Endothelial cell of umbilical vein (primary cell): ENCODE data around the gene ABCA2. TPM values are rescaled to one million over a fixed set of nuclear protein-coding genes. Genes with fewer than 3 reads are reported as not detected.

Experiments used
- BruUV-seq: library from RNA; stranded (reverse); fragments of 400-500 nt; replicated peaks from 2 replicates; lab custom pipeline; 2021; lab: Mats Ljungman, UMichigan
- CTCF ChIA-PET: fragments of 300-600, 350-600 bp; sonication (Branson Sonifier 250); formaldehyde crosslinking; loops from one replicate; lab custom pipeline; 2021; ENCODE audit warnings: antibody characterized with exemption, inconsistent platforms; lab: Charles Lee
- POLR2A ChIA-PET: fragments of 300-600, 350-600 bp; sonication (Branson Sonifier 250); formaldehyde crosslinking; loops from one replicate; lab custom pipeline; 2021; ENCODE audit warnings: antibody characterized with exemption, inconsistent platforms; lab: Charles Lee
- DNase-seq: peaks from one replicate; pipeline ENCODE4 v3.0.0-alpha.2; 2011; ENCODE audit warnings: low read depth, low spot score
- FAIRE-seq: peaks from 2 replicates; lab custom pipeline; 2011; peaks lifted over from hg19 to GRCh38; lab: Jason Lieb, UNC
- H2AFZ ChIP-seq: 2 replicates; pipeline ENCODE4 v1.6.0; 2012; ENCODE audit warnings: low read depth, low read length, control low read depth, inconsistent platforms
- H3K27ac ChIP-seq: 2 replicates; pipeline ENCODE4 v1.5.1; 2011; ENCODE audit warnings: low read depth, mild to moderate bottlenecking, control low read depth, low read length, moderate library complexity; ENCODE audit not compliant: insufficient read depth
- H3K27me3 ChIP-seq, 2 experiments: 2 replicates each; pipeline versions ENCODE4 v1.6.0 to v1.6.1; 2011; ENCODE audit warnings: low read length in 2 of 2, mixed read lengths in 1 of 2; ENCODE audit not compliant: control insufficient read depth in 2 of 2, insufficient read depth in 2 of 2
- H3K36me3 ChIP-seq, 2 experiments: 2 replicates in 1 of 2; 3 replicates in 1 of 2; pipeline ENCODE4 v1.5.1; 2011; ENCODE audit warnings: low read length in 2 of 2, mild to moderate bottlenecking in 1 of 2, moderate library complexity in 1 of 2; ENCODE audit not compliant: control insufficient read depth in 2 of 2, insufficient read depth in 2 of 2; ENCODE audit errors: extremely low read depth in 1 of 2
- H3K4me1 ChIP-seq: 3 replicates; pipeline ENCODE4 v1.5.1; 2011; ENCODE audit warnings: mild to moderate bottlenecking, low read length; ENCODE audit not compliant: control insufficient read depth, insufficient read depth; ENCODE audit errors: extremely low read depth
- H3K4me2 ChIP-seq: 2 replicates; pipeline ENCODE4 v1.6.1; 2011; ENCODE audit warnings: low read length, control low read depth, mixed read lengths; ENCODE audit not compliant: insufficient read depth
- H3K4me3 ChIP-seq, 3 experiments: fragments of 200-600 bp in 1 of 3; sonication (generic), shearing (Covaris generic) in 1 of 3; replicated peaks in 1 of 3; 2 replicates each; pipeline ENCODE4 v1.5.1; 2011 to 2016; ENCODE audit warnings: control low read depth in 3 of 3, low read length in 3 of 3, mild to moderate bottlenecking in 2 of 3, inconsistent platforms in 1 of 3, low read depth in 1 of 3, moderate library complexity in 1 of 3; ENCODE audit not compliant: insufficient read depth in 1 of 3
- H3K79me2 ChIP-seq: 2 replicates; pipeline ENCODE4 v1.6.0; 2012; ENCODE audit warnings: low read length, inconsistent platforms; ENCODE audit not compliant: control insufficient read depth, insufficient read depth
- H3K9ac ChIP-seq: replicated peaks from 2 replicates; pipeline ENCODE3; 2011; ENCODE audit warnings: low read length, control low read depth; ENCODE audit not compliant: insufficient read depth; ENCODE audit errors: extremely low read depth
- H3K9me1 ChIP-seq: replicated peaks from 3 replicates; pipeline ENCODE4 v1.6.0; 2011; ENCODE audit warnings: mild to moderate bottlenecking, low read length; ENCODE audit not compliant: control insufficient read depth, insufficient read depth; ENCODE audit errors: extremely low read depth
- H3K9me3 ChIP-seq: replicated peaks from 2 replicates; pipeline ENCODE4 v1.5.1; 2012; ENCODE audit warnings: low read length, inconsistent platforms; ENCODE audit not compliant: control insufficient read depth, insufficient read depth
- H4K20me1 ChIP-seq: replicated peaks from 2 replicates; pipeline ENCODE3; 2011; ENCODE audit warnings: mild to moderate bottlenecking, low read length; ENCODE audit not compliant: control insufficient read depth, insufficient read depth; ENCODE audit errors: extremely low read depth
- CTCF ChIP-seq, 2 donors: IDR thresholded peaks; 1 replicate in 1 of 2; 2 replicates in 1 of 2; pipeline ENCODE4 v1.5.1; 2011; ENCODE audit warnings: low read length in 2 of 2, mild to moderate bottlenecking in 2 of 2, moderate library complexity in 2 of 2, control low read depth in 1 of 2, inconsistent platforms in 1 of 2, low read depth in 1 of 2; ENCODE audit not compliant: insufficient read depth in 1 of 2; ENCODE audit errors: extremely low read depth in 1 of 2
- EZH2 ChIP-seq: IDR thresholded peaks from 2 replicates; pipeline ENCODE4 v1.6.1; 2012; ENCODE audit warnings: borderline replicate concordance, low read depth, mild to moderate bottlenecking, moderate library complexity, low read length, inconsistent platforms; ENCODE audit not compliant: severe bottlenecking
- FOS ChIP-seq: IDR thresholded peaks from 2 replicates; pipeline ENCODE4 v1.6.1; 2011; ENCODE audit warnings: mild to moderate bottlenecking, low read length, moderate library complexity, borderline replicate concordance; ENCODE audit not compliant: insufficient read depth
- GATA2 ChIP-seq: IDR thresholded peaks from 2 replicates; pipeline ENCODE4 v1.7.0; 2011; ENCODE audit warnings: low read depth, mild to moderate bottlenecking, moderate library complexity, mixed read lengths, low read length; ENCODE audit not compliant: insufficient read length, insufficient read depth
- JUN ChIP-seq: IDR thresholded peaks from 2 replicates; pipeline ENCODE4 v1.6.1; 2011; ENCODE audit warnings: borderline replicate concordance, low read depth; ENCODE audit not compliant: insufficient read length, insufficient read depth
- MAX ChIP-seq: IDR thresholded peaks from 2 replicates; pipeline ENCODE4 v1.6.1; 2011; ENCODE audit not compliant: insufficient read depth, insufficient read length
- MYC ChIP-seq: IDR thresholded peaks from one replicate; pipeline ENCODE4 v1.6.1; 2011; ENCODE audit warnings: mild to moderate bottlenecking, low read depth, low read length
- POLR2A ChIP-seq: IDR thresholded peaks from 2 replicates; pipeline ENCODE4 v1.6.1; 2012; ENCODE audit warnings: low read depth, mild to moderate bottlenecking, control low read depth, low read length
- POLR2AphosphoS5 ChIP-seq: IDR thresholded peaks from 2 replicates; pipeline ENCODE4 v1.6.1; 2012; ENCODE audit warnings: low read depth, mild to moderate bottlenecking, control low read depth, low read length, moderate library complexity; ENCODE audit not compliant: insufficient read depth
- dilution Hi-C: fragments of 300-500 bp; cut with MboI; formaldehyde crosslinking; loops from one replicate; pipeline ENCODE4 v1.15.0; 2019; ENCODE audit warnings: low sequenced_read_pairs; ENCODE audit not compliant: extremely low pct_ligation_motif_present
- intact Hi-C: fragments of 100-400 bp; cut with micrococcal nuclease; formaldehyde crosslinking; loops from one replicate; pipeline ENCODE4 v1.10.0; 2022
- polyA plus RNA-seq, 4 experiments: library from polyadenylated mRNA; depleted of rRNA in 3 of 4; stranded (reverse) in 3 of 4; unstranded in 1 of 4; fragments of >200 nt; gene quantifications; 2 replicates each; pipeline versions ENCODE4 v1.2.1 to v1.2.3, GENCODE V29; 2011 to 2012; ENCODE audit warnings: missing spikeins in 1 of 4
- total RNA-seq: library from RNA; stranded (reverse); gene quantifications from 2 replicates; pipeline ENCODE4 v1.2.3, GENCODE V29; 2021

ABCA2 gene
- total and polyA plus RNA-seq, 2 donors (not counting 3 experiments of a cell fraction or from before 2014, with no cell fraction given): 20.0 to 29.1 TPM

- no peak overlapping the region for H3K9ac ChIP-seq
- ChIA-PET CTCF (interaction anchor here (1.3 to 1.9 kb wide), 3 partner anchors 41 to 69 kb away, joined by 3 to 16 read pairs (median 4); no protein-coding TSS in a partner anchor), POLR2A (no interaction called here)
- no peaks in the 10 kb centered on the region for H4K20me1 ChIP-seq
- H3K4me1 ChIP-seq: peaks cover 32% of the 10 kb centered on the region
- FAIRE-seq (no peak), DNase-seq (no peak)
- no peak overlapping the region for H3K4me3 ChIP-seq
- H3K4me2 ChIP-seq: no peak overlapping the region
- H3K27me3 ChIP-seq: no peaks in the 10 kb centered on the region
- no TSS peak for BruUV-seq
- no peaks in the 10 kb centered on the region for H3K9me3 ChIP-seq
- no peaks in the 10 kb centered on the region for H3K9me1 ChIP-seq
- TF ChIP-seq POLR2A (no peak), MYC (no peak), MAX (no peak), EZH2 (no peak), GATA2 (no peak), POLR2AphosphoS5 (no peak), JUN (no peak), FOS (no peak), CTCF (IDR thresholded peaks at IDR 0.05; ENCODE audit: extremely low read depth in 1 of 2, insufficient read depth in 1 of 2, low read depth in 1 of 2, low read length in 2 of 2) (no peak)
- H3K36me3 ChIP-seq: no peaks in the 10 kb centered on the region
- peaks cover 9% of the 10 kb centered on the region for H3K79me2 ChIP-seq
- H3K27ac ChIP-seq: no peak overlapping the region
- no peak overlapping the region for H2AFZ ChIP-seq
- dilution Hi-C loops: no loop called here
- intact Hi-C loops: loop anchor here (5.0 kb wide), 2 partner anchors 48 to 153 kb away; partner anchors contain the start of genes AJM1 and C8G
Measured at GRCh38 chr9:136994888-136995230, 33.2 kb downstream of the ABCA2 start.
